ENCODE results near the gene DNAJC25.

The DNAJC25 gene

GRCh38 chr9:111657051-111657450 lies 25.9 kb downstream of the DNAJC25 start:
- Histone ChIP-seq H3K9me3 (replicated peaks; ENCODE audit: insufficient read depth, low read length) (no peaks in the 10 kb centered on the region), H3K79me2 (ENCODE audit: low read length) (no peaks in the 10 kb centered on the region)

DNA sequence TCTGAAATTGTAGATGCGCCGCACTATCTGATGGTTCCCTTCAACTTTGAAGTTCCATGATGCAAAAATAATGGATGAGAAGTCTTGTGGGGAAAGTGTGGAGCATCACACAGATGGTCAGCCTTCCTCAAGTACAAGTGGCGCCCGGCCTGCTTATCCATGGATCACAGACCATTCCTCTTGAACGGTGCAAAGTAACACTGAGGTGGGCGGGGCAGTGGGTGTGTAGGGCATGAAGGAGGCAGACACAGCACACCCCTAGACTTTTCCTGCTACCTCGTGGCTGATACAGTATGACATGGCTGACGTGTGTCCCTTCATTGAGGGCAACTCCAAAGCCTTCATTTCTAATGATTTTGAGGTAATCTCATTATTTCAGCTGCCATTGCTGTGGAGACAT lies 27.8 kb downstream of the DNAJC25 start:
- no peak for TF ChIP-seq CTCF (IDR thresholded peaks at IDR 0.05; ENCODE audit: low read length)

More at GRCh38 chr9:111657051-111657450, 25.9 kb downstream of the DNAJC25 start:
- Histone ChIP-seq H3K4me3 (ENCODE audit: low read length) (no peak overlapping the region), H3K27me3 (replicated peaks; ENCODE audit: insufficient read depth, low read length) (no peaks in the 10 kb centered on the region), H3K4me2 (ENCODE audit: low read depth, low read length) (no peak overlapping the region), H3K27ac (ENCODE audit: low read length) (no peak overlapping the region), H3K9me2 (replicated peaks; ENCODE audit: insufficient read depth, low read length) (no peaks in the 10 kb centered on the region), H3K9ac (ENCODE audit: low read length) (no peak overlapping the region), H2AFZ (ENCODE audit: low read length) (no peak overlapping the region), H4K20me1 (ENCODE audit: insufficient read depth, low read length) (no peaks in the 10 kb centered on the region), H3K36me3 (replicated peaks; ENCODE audit: insufficient read depth, low read length) (no peaks in the 10 kb centered on the region; the same call in 1 of the 2 replicates), H3K4me1 (ENCODE audit: low read length) (no peaks in the 10 kb centered on the region), H3F3A (ENCODE audit: insufficient read depth, low read length) (no peaks in the 10 kb centered on the region)
- no peak for DNase-seq
- TF ChIP-seq CTCF (IDR thresholded peaks at IDR 0.05; ENCODE audit: low read length) (no peak), EZH2 (optimal IDR thresholded peaks at IDR 0.05; ENCODE audit: low read depth, low read length) (no peak), EZH2phosphoT487 (IDR thresholded peaks at IDR 0.05; ENCODE audit: low read length) (no peak)

GRCh38 chr9:111659691-111660090 lies 28.6 kb downstream of the DNAJC25 start:
- Histone ChIP-seq H3K27ac (ENCODE audit: low read length) (no peak overlapping the region), H3F3A (ENCODE audit: insufficient read depth, low read length) (no peaks in the 10 kb centered on the region), H3K79me2 (ENCODE audit: low read length) (no peaks in the 10 kb centered on the region), H3K9me3 (replicated peaks; ENCODE audit: insufficient read depth, low read length) (no peaks in the 10 kb centered on the region), H4K20me1 (ENCODE audit: insufficient read depth, low read length) (no peaks in the 10 kb centered on the region), H2AFZ (ENCODE audit: low read length) (no peak overlapping the region), H3K36me3 (replicated peaks; ENCODE audit: insufficient read depth, low read length) (no peaks in the 10 kb centered on the region), H3K27me3 (replicated peaks; ENCODE audit: insufficient read depth, low read length) (no peaks in the 10 kb centered on the region), H3K9me2 (replicated peaks; ENCODE audit: insufficient read depth, low read length) (no peaks in the 10 kb centered on the region), H3K4me1 (ENCODE audit: low read length) (no peaks in the 10 kb centered on the region), H3K9ac (ENCODE audit: low read length) (no peak overlapping the region), H3K4me2 (ENCODE audit: low read depth, low read length) (no peak overlapping the region), H3K4me3 (ENCODE audit: low read length) (no peak overlapping the region)
- DNase-seq = no peak
- TF ChIP-seq EZH2 (optimal IDR thresholded peaks at IDR 0.05; ENCODE audit: low read depth, low read length) = no peak
- TF ChIP-seq EZH2phosphoT487 (IDR thresholded peaks at IDR 0.05; ENCODE audit: low read length) = no peak
- TF ChIP-seq CTCF (IDR thresholded peaks at IDR 0.05; ENCODE audit: low read length) = no peak

More for the DNA sequence above, 27.8 kb downstream of the DNAJC25 start:
- H3K4me1 ChIP-seq (ENCODE audit: low read length) = no peaks in the 10 kb centered on the region
- H3K36me3 ChIP-seq (replicated peaks; ENCODE audit: insufficient read depth, low read length) = no peaks in the 10 kb centered on the region; the same call in 1 of the 2 replicates
- no peak for DNase-seq
- H3K27me3 ChIP-seq (replicated peaks; ENCODE audit: insufficient read depth, low read length) = no peaks in the 10 kb centered on the region
- no peaks in the 10 kb centered on the region for H4K20me1 ChIP-seq (ENCODE audit: insufficient read depth, low read length)
- no peaks in the 10 kb centered on the region for H3K9me2 ChIP-seq (replicated peaks; ENCODE audit: insufficient read depth, low read length)
- H3K9ac ChIP-seq (ENCODE audit: low read length) = no peak overlapping the region
- no peak overlapping the region for H3K27ac ChIP-seq (ENCODE audit: low read length)
- H3K4me2 ChIP-seq (ENCODE audit: low read depth, low read length) = no peak overlapping the region
- H2AFZ ChIP-seq (ENCODE audit: low read length) = no peak overlapping the region
- no peaks in the 10 kb centered on the region for H3F3A ChIP-seq (ENCODE audit: insufficient read depth, low read length)
- H3K9me3 ChIP-seq (replicated peaks; ENCODE audit: insufficient read depth, low read length) = no peaks in the 10 kb centered on the region
- no peaks in the 10 kb centered on the region for H3K79me2 ChIP-seq (ENCODE audit: low read length)
- H3K4me3 ChIP-seq (ENCODE audit: low read length) = no peak overlapping the region
